ENCODE measurements around the gene OSM.

DNA sequence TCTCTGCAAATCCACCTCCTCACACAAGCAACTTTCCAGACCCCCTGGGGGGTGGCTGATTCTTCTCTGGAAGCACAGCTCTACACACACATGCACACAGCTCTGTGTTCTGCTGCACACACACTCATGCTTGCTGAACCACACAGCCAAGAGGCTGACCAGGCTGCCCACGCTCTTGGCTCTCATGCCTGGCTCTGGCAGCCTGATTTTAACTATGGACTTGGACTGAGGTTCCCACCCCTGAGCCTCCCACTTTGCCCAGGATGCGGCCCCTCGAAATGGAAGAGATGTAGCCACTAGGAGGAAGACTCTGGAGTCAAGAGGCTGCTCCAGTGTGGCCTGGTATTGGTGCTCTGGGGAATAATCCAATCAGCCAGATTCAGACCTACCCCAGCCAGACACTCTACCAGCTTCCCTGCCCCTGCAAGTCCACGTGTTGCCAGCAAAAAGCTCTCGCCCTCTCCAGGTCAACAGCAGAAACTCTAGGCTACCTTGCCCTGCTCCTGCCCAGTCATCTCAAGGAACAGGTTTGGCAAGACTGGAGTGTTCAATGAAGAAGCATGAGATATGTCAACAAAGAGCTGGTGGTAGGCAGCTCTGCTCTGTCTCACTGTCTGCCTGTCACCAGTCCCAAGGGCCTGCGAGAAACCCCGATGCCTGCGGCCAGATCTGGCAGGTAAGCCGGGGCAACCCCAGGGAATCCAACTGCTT, 31.5 kb upstream of the OSM start:
- TF ChIP-seq GATA3 (IDR thresholded peaks at IDR 0.05; ENCODE audit: low read depth, low read length) (no peak), GATA2 (IDR thresholded peaks at IDR 0.05; ENCODE audit: low read depth, low read length) (no peak)
